GM18511 (cell line): ENCODE data around the gene ZNF74.

Experiments used
- ATAC-seq: cut with Tn5 transposase; IDR thresholded peaks from one replicate; pipeline ENCODE4 v1.9.1; 2021; ENCODE audit warnings: mild to moderate bottlenecking, moderate library complexity; ENCODE audit not compliant: unreplicated experiment

The ZNF74 gene

DNA sequence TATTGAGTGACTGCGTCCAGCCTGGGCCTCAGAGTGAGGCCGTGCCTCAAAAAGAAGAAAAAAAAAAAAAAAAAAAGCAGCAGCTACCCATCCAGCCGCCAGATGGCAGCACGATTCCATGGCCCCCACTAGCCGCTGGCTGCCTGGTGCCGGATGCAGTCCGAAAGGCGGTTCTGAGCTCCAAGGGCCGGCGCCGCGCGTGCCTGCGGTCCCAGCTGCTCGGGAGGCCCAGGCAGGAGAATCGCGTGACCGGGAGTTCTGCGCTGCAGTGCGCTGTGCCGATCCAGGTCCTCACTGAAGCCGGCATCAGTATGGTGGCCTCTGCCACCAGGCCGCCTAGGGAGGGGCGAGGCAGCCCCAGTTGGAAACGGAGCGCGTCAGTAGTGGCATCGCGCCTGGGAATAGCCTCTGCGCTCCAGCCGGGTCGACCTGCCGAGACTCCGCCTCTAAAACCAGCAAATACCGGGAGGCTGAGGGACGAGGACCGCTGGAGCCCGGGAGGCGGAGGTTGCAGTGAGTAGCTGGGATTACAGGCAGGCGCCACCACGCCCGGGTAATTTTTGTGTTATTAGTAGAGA, 24.3 kb downstream of the ZNF74 start:
- no peak for ATAC-seq

DNA sequence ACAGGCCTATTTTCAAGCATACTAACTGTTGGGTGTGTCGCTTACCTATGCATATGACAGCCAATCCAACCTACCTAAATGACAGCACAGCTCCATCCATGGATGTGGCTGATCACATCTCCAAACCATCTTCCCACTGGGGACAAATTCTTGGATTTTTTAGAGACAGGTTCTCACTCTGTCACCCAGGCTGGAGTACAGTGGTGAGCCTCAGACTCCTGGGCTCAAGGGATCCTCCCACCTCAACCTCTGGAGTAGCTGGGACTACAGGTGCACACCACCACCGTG, 25.7 kb downstream of the ZNF74 start:
- ATAC-seq: no peak

DNA sequence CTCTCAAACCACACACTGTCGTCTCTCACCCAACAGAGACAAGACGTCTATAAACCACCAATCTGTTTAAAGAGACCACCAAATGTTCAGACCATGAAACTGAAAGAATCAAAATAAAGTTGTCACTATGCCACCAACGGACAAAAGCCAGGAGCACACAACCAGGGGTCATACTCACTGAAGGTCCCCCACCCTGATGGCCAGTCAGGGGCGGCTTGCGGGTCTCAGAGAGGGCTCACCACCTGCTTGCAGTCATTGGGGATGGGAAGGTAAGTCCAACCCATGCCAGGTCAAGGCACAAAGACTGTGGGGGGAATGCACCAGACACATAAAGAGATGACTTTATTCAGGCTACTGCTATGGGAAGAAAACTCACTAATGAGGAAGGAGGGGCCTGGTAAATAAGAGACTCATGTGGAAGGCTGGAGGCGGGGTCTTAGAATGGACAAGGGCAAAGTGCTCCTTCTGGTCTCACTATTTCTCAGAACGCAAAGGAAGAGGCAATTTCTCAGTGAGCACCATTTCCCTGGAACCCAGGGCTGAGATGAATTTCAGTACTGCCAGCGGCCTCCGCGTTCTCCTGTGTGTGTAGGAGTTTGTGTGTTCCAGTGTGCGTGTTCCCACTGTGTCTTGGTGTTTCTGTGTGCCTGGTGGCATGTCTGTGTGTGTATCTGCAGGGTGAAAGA, 26.3 kb downstream of the ZNF74 start:
- ATAC-seq: no peak

DNA sequence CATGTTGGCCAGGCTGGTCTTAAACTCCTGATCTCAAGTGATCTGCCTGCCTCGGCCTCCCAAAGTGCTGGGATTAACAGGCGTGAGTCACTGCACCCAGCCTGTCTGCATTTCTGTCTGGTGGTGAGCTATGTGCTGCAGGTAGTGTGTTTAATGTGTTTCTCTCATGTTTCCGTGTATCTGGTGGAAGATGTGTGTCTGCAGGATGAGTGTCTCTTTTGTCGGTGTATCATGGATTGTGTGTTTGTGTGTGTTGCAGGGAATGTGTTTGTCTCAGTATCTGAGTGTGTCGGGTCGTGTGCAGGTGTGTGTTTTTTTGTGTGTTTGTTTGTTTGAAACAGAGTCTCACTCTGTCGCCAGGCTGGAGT, 27.5 kb downstream of the ZNF74 start:
- no peak for ATAC-seq

GRCh38 chr22:20422271-20423007, 28.5 kb downstream of the ZNF74 start:
- no peak for ATAC-seq

DNA sequence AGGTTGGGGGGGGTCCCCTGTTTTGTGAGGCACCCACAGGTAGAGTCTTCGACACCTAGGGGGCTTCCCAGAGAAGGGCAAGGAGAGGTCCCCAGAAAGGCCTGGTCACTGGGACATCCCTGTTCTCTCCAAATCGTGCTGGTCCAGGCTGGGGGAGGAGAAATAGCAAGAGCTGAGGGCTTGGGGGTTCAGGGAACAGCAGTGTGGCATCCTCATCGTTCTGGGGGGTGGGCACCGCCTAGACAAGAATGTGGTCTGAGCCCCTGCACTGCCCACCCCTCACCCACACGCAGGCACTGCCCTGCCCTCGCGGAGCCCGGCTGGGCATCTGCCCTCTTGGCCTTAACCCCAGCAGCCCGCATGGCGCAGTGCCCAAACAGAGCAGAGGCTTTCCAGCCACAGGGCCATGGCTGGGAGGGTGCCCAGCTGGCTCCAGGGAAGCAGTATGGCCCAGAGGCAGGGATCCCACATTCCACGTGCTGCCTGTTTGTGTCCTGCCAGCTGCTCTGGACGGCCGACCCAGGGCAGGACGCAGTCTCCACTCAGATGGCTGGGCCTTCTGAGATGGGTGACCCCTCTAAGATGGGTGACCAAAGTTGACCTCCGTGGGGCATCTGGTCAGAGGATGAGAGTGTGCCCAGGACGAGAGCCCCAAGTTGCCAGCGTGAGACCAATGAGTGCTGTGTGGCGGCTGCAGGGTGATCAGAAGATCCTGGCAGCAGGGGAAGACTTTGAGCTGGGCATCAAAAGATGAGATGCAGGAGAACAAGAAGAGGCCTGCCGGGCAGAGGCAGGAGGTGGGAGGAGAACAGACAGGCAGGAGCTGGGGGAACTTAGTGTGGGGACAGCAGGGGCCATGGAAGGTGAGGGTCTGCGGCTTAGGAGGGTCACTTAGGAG, 29.3 kb downstream of the ZNF74 start:
- ATAC-seq: no peak

GRCh38 chr22:20423906-20424551, 30.1 kb downstream of the ZNF74 start:
- ATAC-seq: no peak

DNA sequence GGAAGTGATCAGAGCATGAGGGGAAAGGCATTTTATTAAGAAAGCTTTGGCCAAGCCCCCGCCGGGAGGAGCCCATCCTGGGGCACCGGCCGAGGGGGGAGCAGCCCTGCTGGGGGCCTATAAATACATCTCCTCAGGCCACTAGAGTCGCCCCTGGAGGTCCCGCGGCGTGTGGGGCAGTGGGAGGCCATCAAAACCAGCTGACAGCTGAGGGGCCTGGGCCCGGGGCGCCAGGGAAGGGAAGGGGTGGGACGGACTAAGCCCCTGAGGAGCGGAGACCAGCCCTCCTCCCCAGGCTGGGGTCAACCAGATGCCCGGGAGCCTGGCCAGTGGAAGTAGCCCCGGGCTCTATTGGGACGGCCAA, 30.6 kb downstream of the ZNF74 start:
- ATAC-seq: no peak

DNA sequence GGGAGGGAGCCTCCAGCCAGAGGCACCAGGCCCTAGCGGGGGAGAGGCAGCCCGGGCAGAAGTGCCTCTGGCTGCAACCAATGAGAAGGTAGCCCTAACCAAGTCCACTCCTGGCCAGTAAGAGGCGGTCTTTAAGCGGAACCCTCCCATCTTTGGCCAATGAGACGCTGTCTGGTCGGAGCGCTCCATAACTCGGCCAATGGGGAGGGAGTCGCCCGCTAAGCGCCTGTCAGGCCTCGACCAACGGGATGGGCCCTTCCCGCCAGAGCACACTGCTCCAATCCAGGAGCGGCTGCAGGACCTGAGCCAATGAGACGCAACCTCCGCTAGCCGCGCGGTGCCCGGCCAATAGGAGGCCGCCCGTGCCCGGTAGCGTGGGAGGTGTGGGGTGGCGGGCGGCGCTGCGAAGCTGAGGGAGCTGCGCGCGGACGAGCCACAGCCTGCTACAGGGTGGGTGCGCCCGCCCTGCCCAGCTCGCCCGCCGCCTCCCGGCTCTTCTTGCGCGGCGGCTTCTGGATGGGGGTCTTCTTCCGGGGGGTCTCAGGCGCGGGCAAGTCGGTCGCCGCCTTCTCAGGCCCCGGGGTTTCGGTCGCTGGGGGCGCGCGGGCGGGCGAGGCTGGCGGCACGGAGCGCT, 31.1 kb downstream of the ZNF74 start:
- ATAC-seq: no peak

GRCh38 chr22:20425566-20426258, 31.8 kb downstream of the ZNF74 start:
- no peak for ATAC-seq

DNA sequence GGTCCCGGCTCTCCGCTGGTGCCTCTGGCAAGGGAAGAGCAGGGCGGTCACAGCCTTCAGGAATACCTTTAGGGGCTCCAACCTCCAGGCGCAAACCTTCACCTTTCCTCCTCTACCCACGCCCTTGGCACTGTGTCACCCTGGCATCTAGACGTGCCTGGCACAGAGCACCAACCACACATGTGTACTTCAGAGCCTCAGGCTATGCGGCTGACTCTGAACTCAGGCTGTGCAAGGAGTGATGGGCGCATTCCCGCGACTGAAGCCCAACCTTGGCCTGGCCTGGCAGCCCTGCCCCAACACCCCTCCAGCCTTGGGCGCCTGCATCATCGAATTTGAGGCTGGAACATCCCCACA, 32.3 kb downstream of the ZNF74 start:
- no peak for ATAC-seq

GRCh38 chr22:20427104-20427944, 33.4 kb downstream of the ZNF74 start:
- no peak for ATAC-seq

DNA sequence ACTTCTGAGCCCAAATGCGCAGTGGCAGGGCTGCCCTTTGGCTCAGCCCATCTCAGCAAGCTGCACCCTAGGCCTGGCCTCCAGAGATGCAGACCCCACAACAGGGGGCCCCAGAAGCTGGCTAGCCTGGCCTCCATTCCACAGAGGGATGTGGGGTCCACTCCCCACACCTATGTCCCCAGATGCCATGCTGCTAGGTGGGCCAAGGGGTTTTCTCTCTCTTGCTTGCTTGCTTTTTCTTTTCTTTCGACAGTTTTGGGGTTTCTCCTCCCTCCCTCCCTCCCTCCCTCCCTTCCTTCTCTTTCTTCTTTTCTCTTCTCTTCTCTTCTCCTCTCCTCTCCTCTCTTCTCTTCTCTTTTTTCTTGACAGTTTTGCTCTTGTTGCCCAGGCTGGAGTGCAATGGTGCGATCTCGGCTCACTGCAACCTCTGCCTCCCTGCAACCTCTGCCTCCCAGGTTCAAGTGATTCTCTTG, 34.0 kb downstream of the ZNF74 start:
- no peak for ATAC-seq

GRCh38 chr22:20428496-20429253, 34.7 kb downstream of the ZNF74 start:
- ATAC-seq: no peak

GRCh38 chr22:20429254-20430100, 35.5 kb downstream of the ZNF74 start:
- ATAC-seq: no peak

DNA sequence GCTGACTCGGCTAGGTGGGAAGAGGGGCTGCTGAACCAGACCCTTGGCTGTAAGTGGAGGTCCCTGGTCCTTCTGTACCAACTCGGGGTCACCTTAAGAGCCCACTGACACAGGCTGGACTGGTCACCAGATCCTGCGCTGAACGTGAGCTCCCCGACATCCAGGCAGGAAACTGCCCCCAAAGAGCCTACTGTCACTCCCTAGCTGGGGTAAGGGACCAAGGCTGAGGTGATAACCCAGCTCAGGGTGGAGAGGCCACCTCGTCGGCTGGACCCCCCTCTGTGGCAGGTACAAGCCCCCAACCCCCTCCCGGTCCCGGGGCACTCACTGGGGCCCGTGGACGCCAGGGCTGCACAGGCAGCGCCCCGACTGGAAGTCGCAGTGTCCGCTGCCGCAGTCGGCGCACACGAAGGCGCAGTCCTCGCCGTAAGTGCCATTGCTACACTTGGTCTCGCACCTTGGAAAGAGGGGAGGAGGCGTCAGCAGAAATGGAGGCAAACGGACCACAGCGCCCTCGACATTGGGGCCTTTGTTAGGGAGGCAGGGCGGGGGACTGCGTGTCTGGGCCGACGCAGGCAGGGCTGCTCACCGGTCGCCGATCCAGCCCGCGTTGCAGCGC, 36.3 kb downstream of the ZNF74 start:
- ATAC-seq: no peak
